Measurements from ENCODE around the gene ERBB2.

Gene ERBB2

DNA sequence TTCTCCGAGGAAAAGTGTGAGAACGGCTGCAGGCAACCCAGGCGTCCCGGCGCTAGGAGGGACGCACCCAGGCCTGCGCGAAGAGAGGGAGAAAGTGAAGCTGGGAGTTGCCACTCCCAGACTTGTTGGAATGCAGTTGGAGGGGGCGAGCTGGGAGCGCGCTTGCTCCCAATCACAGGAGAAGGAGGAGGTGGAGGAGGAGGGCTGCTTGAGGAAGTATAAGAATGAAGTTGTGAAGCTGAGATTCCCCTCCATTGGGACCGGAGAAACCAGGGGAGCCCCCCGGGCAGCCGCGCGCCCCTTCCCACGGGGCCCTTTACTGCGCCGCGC lies at the start of gene ERBB2:
TSS of gene ERBB2 (plus strand) at position 247 of the 330 bp plus-strand sequence. CDS start 175 bp downstream, outside the sequence.
- DNase-seq, result no peak

DNA sequence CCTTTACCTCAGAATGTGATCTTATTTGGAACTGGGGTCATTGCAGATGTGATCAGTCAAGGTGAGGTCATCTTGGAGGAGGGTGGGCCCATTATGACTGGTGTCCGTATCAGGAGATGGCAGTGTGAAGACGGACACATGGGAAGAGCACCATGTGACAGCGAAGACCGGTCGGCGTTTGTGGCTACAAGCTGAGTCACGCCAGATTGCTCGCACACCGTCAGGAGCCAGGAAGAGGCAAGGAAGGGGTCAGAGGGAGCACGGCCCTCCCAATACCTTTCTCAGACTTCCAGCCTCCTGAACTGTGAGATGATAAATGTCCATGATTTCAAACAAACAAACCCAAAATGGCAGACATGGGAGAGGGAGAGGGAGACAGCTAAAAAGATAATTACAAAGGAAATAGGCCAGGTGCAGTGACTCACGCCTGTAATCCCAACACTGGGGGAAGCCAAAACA lies 49.7 kb upstream of the ERBB2 start:
- no peak for DNase-seq

DNA sequence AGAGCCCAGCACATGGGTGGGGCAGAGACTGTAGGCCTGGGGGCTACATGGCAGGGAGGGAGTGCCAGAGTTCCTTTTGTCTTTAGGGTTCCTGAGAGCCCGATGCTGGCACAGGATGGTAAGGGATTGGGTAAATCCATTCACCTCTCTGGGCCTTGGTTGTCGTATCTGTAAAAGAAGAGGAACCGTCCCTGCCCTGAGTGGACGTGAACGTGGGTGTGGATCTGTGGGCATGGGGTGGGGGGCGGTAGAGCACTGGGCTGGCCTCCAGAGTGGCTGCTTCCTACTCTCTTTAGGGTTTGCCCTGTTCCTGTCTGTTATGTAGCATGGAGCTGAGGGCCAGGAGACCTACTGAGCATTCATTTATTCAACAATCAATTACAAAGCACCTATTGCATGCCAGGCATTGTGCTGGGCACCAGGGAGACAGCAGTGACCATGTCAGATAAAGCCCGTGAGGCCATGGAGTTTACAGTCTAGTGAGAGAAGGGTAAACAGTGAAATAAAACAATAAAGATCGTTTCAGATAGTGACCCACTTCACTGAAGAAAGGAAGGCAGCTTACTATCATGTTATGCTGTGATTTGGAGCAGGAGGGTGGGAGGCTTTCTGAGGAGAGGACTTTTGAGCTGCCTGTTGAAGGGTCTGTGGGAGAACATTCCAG lies 47.8 kb upstream of the ERBB2 start:
- no peak for DNase-seq

DNA sequence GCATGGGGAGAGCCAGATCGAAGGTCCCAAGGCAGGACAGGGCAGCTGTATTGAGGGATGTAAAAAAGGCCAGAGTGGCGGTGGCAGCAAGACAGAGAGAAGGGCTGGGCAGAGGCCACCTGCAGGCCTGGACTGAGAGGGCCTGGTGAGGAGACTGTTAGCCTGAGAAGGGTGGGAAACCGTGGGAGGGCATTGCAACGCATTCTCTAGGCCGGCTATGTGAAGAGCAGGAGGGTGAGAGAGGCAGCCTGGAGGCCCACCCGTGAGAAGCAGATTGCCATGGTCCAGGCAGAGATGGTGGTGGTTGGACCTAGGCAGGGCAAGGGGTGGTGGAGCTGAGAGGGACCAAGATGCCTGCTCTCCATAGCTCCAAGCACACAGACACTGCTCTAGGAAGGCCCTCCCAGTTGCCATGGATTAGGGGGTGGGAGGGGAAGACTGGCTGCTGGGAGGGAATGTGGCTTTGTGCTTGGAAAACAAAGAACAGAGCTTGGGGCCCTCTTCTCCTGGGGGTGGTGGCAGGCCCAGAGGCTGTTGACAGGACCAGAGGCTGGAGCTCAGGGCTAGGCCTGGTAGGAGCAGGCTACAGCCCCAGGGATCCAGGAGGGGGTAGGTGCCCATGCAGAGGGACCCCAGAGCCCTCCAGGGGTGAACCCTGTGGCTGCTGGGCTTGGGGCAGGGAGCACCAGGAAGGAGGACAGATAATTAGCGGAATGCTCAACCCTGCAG lies 47.1 kb upstream of the ERBB2 start:
- DNase-seq, result no peak

DNA sequence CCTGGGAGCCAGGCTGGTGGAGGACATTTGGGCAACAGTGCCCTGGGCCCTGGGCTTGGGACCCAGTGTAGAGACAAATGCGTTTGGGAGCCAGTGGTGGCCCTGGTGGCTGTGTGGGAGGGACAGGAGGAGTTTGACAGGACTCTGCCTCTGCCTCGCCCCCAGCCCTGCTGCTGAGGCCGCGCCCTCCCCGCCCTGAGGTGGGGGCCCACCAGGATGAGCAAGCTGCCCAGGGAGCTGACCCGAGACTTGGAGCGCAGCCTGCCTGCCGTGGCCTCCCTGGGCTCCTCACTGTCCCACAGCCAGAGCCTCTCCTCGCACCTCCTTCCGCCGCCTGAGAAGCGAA lies 46.6 kb upstream of the ERBB2 start:
- no peak for DNase-seq

DNA sequence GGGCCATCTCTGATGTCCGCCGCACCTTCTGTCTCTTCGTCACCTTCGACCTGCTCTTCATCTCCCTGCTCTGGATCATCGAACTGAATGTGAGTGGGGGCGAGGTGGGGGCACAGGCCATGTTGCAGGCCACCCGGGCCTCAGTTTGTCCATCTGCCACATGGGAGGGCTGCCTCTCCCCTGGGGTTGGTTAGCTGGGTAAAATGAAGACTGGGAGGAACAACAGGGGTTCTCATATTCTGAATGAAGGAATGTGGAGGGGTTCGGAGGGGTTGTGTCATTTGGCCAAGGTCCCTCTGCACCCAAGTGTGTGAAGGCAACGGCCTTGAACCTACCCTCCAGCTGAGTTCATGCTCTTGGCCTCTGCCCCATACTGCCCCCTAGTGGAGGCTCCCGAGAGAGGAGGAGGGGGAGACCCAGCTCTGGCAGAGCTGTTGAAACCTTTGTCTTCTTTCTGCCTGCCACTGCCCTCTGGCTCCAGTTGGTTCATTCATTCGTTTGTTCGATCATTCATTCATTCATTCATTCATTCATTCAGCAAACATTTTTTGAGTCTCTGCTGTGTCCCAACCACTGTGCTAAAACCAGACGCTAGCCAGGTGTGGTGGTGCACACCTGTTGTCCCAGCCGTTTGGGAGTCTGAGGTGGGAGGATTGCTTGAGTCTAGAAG lies 46.1 kb upstream of the ERBB2 start:
- no peak for DNase-seq

DNA sequence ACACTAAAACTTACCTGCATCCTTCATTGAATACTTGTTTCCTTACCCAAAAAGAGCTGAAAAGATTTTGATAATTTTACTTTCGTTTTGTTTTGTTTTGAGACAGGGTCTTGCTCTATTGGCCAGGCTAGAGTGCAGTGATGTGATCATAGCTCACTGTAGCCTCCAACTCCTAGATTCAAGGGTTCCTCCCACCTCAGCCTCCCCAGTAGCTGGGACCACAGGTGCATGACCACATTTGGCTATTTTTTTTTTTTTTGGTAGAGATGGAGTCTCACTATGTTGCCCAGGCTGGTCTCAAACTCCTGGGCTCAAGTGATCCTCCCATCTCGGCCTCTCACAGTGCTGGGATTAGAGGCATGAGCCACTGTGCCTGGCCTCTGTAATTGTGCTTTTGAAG lies 44.8 kb upstream of the ERBB2 start:
- DNase-seq, result no peak

DNA sequence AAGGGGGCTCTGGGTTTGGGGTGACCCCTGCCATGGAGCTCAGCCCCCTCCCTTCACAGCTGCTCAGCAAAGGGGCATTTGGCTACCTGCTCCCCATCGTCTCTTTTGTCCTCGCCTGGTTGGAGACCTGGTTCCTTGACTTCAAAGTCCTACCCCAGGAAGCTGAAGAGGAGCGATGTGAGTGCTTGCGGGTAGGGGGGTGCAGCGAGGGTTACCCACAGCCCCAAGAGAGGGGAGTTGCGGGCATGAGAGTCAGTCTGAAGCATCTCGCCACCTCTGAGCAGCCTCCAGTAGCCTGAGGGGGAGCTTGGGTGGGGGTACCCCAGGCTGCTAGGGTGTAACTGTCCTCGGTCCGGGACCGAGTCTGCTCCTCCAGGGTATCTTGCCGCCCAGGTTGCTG lies 41.5 kb upstream of the ERBB2 start:
- no peak for DNase-seq

DNA sequence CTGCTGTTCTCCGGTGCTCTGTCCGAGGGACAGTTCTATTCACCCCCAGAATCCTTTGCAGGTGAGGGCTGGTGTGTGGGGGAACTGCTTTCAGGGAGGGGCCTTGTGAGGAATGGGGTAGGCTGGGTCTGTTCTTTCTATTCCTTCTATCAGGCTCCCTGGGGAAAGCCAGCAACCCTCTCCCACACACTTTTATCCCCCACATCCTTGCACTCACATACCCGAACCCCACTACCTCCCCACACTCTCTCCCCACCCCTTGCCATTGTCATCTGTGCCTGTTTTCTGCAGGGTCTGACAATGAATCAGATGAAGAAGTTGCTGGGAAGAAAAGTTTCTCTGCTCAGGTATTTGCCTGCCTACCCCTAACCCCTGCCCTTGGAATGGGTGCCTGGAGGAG lies 41.1 kb upstream of the ERBB2 start:
- no peak for DNase-seq

DNA sequence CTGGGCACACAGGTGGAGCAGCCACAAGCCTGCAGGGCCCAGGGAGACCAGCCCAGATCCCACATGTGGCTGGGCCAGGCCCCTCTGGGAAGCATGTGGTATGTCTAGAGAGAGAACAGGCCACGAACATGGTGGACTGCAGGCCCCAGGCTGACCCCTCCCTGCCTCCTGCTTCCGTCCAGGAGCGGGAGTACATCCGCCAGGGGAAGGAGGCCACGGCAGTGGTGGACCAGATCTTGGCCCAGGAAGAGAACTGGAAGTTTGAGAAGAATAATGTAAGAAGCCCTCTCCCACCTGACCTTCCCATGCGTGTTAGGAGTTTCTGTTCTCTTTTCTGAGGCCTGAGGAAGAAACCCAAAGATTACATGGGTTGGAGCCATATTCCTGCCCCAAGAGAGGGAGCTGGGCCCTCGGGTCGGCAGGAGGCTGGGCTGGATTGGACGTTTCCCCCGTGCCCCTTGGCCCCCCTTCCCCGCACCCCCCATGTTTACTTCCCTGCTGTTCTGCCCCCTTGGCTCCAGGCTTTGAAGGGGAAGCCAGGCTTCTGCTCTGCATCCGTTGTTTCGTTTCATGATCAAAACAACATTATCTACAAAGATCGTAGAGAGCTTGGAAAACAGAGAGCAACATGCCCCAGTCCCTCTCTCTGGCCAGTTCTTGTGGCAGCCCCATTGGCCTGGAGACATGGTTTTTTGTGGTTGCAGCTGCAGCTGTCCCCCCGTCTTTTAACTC lies 40.4 kb upstream of the ERBB2 start:
- no peak for DNase-seq

DNA sequence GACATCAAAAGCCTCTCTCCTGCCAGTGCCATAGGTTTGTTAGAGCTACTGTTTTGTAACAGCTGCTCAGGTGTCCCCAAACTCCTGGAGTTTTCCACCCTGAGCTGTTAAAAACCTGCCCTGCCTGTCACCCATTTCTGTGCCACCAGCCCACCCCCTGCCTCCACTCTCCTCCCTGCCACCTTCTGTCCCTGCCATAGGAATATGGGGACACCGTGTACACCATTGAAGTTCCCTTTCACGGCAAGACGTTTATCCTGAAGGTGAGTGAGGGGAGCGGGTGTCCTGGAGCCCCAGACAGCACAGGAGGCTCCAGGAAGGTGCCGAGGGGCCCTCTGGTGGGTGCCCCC lies 39.9 kb upstream of the ERBB2 start:
- DNase-seq, result no peak

DNA sequence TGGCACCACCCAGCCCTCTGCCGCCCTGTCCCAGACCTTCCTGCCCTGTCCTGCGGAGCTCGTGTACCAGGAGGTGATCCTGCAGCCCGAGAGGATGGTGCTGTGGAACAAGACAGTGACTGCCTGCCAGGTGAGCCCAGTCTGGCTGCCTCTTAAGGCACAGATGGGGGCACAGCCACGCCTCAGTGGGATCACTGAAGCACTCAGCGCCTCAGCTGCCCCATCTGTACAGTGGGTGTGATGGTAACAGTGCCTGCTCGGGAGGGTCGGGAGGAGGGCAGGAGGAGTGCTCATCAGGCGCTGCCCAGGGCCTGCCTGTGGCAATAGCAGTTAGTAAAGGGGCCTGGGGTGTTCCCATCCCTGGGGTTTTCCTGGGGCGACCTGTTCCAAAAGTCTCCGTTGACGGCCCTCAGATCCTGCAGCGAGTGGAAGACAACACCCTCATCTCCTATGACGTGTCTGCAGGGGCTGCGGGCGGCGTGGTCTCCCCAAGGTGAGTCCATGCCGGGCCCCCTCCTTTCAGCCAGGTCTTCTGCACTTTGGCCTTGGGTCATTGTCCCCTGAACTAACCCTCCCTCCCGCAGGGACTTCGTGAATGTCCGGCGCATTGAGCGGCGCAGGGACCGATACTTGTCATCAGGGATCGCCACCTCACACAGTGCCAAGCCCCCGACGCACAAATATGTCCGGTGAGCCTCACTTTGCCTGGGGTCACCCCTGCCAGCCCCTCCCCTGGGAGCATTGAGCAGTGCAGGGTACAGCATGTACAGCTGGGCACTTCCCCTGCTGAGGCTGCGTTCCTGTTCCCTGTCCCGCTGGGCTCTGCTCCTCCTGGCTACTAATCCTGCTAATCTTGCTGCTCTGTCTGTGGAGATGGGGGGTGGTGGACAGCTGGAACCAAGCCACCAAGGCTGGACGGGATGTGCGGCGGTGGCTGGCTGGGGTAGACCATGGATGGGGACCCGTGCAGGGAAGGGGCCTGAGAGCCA lies 39.2 kb upstream of the ERBB2 start:
- DNase-seq, result no peak

DNA sequence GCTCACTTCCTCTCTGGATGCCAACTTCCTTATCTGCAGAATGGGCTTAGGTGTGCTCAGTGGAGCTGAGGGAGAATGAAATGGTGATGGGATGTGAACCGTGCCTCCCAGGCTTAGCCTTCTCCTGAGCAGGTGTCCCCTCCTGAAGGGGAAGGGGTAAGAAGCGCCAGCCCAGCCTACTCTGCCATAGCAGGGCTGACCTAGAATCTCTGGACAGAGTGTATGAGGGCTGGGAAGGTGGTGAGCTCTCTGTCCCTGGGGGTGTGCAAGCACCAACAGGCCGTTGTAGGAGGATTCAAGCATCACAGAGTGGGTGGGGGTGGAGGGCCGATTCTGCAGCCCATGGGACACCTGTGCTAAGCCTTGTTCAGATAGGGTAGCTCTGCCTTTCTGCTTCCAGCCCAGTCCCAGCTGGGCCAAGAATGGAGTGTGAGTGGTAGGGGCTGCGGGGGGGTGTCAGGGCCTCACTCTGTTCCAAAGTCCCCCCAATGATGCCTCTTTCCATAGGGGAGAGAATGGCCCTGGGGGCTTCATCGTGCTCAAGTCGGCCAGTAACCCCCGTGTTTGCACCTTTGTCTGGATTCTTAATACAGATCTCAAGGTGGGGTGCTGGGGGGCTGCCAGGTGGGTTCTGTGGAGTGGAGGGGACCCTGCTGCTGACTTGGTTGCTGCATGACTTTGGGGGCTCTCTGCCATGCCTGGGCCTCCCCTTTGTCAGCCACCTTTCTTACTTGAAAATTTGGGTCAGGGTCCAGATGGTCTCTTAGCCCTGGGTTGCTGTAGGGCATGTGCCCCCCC lies 37.9 kb upstream of the ERBB2 start:
- DNase-seq, result no peak

DNA sequence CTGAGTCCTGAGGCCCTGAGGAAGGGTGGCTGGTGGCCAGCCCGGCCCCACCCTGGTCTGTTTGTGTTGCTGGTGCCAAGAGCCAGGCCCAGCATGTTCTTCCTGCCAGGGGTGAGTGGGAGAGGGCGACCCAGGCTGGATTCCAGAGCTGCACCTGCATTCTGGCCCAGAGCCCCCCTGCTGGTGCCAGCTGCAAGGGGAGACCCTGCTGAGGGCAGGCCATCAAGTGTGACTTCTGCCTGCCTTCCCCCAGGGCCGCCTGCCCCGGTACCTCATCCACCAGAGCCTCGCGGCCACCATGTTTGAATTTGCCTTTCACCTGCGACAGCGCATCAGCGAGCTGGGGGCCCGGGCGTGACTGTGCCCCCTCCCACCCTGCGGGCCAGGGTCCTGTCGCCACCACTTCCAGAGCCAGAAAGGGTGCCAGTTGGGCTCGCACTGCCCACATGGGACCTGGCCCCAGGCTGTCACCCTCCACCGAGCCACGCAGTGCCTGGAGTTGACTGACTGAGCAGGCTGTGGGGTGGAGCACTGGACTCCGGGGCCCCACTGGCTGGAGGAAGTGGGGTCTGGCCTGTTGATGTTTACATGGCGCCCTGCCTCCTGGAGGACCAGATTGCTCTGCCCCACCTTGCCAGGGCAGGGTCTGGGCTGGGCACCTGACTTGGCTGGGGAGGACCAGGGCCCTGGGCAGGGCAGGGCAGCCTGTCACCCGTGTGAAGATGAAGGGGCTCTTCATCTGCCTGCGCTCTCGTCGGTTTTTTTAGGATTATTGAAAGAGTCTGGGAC lies 37.1 kb upstream of the ERBB2 start:
- no peak for DNase-seq

DNA sequence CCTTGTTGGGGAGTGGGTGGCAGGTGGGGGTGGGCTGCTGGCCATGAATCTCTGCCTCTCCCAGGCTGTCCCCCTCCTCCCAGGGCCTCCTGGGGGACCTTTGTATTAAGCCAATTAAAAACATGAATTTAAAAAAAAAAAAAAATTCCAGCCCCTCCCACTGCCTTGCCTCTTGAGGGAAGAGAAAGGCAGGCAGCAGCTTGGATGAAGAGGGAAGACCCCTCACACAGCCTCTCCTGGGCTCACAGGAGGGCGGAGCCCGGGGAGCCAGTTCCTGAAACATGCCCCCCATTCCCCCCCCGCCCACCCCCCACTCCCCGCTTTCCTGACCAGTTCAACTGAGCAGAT lies 36.5 kb upstream of the ERBB2 start:
- DNase-seq, result no peak

DNA sequence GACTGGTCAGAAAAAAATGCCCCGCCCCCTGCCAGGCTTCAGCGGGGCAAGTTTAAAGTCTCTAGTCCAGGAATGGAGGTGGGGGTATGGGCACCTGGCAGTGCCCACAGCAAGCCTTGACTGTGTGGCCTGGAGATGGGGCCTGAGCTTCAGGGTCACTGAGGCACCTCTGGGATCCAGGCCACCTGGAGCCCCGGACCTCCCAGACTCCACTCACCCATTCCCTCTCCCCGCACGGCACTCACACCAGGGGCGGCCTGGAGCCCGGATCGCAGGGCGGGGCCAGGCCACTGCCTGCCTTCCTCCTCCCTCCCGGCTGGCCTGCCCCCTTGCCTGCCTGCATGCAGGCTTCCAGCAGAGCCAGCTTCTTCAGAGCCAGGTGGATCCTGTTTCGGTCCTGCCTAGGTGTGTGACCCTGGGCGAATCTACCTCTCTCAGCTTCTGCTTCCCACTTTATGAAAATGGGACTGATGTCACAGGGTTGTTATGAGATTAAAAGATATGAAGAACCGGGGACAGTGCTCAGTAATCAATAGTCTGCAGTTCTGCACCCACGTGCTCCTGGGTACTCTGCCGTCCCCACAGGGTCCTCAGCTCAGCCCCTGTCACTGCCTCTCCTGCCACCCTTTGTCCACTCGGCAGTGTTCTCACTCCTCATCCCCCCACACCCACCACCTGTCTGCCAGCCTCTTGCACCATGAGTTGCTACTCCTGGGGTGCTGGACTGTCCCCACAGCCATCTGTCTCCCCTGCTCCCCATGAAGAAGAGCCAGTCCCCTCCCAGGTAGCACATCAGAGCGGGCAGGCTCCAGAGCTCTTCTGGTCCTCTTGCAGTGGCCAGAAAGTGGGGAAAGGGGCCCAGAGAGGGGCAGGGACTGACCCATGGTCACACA lies 35.9 kb upstream of the ERBB2 start:
- DNase-seq, result no peak

DNA sequence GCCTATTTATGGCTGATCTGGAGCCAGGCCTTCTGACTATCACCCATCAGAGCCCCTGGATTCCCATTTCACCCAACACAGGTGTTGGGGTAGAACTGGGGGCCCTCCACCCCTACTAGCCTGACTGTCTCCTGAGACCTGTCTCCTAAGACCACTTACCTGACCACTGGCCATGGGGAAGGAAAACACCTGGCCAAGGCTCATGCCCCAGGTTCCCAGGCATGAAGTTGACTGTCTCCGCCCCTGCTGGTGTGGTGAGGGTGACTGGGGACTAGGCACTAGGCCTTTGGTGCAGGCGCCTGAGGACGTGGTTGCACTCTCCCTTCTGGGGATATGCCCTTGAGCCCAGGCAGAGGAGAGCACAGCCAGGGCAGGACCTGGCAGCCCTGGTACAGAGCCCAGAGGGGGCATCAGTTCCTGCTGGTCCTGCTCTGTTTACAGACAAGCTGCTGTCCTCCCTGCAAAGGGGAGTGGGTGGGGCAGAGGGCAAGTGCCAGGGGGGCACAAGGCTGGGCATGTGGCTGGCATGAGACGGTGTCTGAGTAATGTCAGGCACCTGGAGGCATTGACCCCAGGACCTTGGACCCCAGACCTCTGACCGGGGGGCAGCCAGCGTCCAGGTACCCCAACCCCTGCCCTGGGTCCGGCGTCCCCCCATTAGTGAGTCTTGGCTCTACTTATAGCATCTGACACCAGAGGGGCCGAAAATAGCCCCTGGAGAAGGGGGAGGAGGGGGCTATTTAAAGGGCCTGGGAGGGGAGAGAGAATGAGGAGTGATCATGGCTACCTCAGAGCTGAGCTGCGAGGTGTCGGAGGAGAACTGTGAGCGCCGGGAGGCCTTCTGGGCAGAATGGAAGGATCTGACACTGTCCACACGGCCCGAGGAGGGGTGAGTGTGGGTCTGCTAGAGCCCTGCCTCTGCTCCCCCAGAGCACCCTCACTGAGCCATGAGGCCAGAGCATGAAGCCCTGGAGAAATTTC lies 35.0 kb upstream of the ERBB2 start, which contains the start of gene TCAP:
TSS of gene TCAP (plus strand) at position 769 of the 981 bp plus-strand sequence. CDS start at position 780, 11 bp downstream.
- DNase-seq, result no peak

DNA sequence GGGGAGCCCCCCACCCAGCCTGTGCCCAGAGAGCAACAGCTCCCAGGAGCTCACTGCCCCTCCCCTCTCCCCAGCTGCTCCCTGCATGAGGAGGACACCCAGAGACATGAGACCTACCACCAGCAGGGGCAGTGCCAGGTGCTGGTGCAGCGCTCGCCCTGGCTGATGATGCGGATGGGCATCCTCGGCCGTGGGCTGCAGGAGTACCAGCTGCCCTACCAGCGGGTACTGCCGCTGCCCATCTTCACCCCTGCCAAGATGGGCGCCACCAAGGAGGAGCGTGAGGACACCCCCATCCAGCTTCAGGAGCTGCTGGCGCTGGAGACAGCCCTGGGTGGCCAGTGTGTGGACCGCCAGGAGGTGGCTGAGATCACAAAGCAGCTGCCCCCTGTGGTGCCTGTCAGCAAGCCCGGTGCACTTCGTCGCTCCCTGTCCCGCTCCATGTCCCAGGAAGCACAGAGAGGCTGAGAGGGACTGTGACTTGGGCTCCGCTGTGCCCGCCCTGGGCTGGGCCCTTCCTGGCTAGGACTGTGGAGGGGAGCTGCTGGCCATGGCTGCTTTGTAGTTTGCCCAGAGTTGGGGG lies 34.1 kb upstream of the ERBB2 start:
- no peak for DNase-seq
